Dedifferentiated amniotic fluid mesenchymal stem cell (primary cell): ENCODE measurements around the gene FAM234A.
"Not testable (repeated sequence)": the region's sequence is repeated elsewhere in the genome, so short reads cannot be mapped to it uniquely, and the experiment has no call there.

Source experiments
- DNase-seq: peaks from one replicate; pipeline ENCODE4 v3.0.0-alpha.2; 2016; ENCODE audit errors: extremely low spot score

The FAM234A gene

DNA sequence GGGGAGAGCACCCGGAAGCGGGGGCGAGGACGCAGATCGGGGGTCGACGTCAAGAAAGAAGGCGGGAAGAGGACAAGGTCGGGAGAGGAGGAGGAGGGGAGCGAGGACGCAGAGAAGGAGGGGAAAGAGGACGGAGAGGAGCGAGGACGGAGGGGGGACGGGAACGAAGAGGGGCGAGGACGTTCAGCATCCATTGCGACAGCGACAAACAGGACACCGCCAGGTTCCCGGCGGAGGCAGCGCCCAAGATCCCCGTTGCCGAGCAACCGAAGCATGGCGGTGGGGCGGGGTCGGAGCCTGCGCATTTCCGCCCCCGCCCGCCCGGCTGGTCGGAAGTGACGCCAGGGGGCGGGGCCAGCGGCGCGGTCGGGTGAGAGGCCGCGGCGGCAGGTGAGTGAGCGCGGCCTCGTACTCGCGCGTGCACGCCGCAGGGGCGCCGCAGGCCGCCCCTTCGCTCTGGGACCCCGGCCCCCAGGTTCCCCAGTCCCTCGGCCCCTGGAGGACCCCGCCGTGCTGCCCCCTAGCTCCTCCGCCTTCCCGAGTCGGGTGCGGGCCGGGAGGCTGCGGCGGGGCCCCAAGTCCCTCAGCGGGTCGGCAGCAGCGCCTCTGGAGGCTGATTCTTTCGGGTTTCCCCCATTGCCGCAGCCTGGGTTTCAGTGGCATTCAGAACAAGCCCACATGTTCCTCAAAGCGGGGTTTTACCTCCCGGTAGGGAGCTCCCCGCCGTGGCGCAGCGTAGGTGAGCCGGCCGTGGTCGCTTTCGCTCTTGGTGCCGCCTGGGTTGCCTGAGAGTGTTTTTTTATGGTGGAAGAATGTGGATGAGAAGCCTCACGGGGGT is at the start of gene FAM234A:
Gene FAM234A (plus strand): TSS at position 354 of the 838 bp plus-strand sequence. CDS start 19,593 bp downstream, outside the sequence.
- DNase-seq: peak; percentile 87

GRCh38 chr16:185213-185612 is 49.4 kb upstream of the FAM234A start:
- DNase-seq: no peak

- DNase-seq: no peak
Observed at GRCh38 chr16:185691-186090, 48.9 kb upstream of the FAM234A start.

DNA sequence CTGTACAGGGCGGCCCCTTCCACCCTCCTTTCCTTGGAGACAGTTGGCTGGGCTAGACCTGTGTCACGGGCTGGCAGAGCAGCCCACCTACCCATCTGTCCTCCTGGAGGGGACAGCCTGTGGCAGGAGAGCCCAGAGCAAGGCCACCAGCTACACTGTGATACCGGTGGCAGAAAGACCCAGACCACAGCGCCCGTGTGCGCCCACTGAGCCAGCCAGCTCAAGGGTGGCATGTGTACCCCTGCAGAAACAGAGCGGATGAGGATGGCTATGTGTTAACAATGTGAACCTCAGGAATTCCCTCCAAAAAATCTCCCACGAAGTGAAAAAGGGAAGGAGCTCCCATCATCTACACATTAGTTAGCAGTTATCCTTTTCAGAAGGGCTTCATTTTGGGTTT is 47.3 kb upstream of the FAM234A start:
- no peak for DNase-seq

GRCh38 chr16:188674-189073 is 45.9 kb upstream of the FAM234A start:
- DNase-seq: no peak

DNA sequence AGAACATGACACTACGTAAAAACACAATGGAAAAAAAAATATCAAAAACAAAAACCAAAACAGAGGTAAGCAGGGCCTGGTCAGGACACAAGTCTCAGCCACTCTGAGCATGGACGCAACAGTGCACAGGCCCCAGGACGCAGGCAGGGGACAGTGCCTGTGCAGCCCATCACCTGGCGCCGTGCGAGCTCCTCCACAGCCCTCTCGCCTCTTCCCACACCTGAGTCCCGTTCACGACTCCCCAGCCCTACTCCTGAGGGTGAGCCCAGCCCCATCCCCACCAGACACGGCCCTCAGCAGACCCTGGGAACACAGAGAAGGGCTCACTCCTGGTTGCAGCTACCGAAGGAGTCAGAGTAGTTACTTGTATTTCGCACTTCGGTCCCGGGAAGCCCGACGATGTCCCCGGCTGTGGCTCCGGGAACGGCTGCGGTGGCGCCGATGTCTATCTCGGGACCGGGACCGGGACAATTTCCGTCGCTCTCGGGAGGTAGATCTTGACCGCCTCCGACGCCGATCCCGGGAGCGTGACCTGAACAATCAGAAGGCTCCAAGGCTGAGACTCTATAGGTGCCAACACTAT is 44.9 kb upstream of the FAM234A start:
- DNase-seq: no peak

- no peak for DNase-seq
Observed at GRCh38 chr16:191831-192230, 42.8 kb upstream of the FAM234A start.

DNA sequence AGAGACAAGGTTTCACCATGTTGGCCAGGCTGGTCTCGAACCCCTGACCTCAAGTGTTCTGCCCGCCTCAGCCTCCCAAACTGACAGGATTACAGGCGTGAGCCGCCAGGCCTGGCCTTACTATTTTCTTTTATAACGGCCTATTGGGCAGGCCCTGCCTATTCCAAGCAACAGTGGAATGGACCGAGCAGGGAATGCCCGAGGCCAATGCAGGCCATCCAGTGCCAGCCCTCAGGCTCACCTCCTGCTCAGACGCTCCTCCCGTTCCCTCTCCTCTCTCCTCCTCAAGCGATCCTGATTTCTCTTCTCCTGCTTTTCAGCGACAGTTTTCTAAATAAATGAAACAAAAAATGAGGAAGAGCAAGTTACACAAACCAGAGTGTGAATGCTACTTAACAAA is 41.9 kb upstream of the FAM234A start:
- DNase-seq: no peak

GRCh38 chr16:193441-193840 is 41.2 kb upstream of the FAM234A start:
- no peak for DNase-seq

GRCh38 chr16:194516-194915 is 40.1 kb upstream of the FAM234A start:
- DNase-seq: no peak

DNA sequence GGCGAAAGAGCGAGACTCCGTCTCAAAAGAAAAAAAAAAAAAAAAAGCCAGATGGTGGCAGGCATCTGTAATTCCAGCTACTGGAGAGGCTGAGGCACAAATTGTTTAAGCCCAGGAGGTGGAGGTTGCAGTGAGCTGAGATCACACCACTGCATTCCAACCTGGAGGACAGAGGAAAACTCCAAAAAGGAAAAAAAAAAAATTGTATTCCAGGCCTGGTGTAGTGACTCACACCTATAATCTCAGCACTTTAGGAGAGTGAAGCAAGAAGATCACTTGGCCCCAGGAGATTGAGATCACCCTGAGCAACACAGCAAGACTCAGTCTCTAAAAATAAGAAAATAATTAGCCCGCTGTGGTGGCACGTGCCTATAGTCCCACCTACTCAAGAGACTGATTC is 34.2 kb upstream of the FAM234A start:
- DNase-seq: no peak

DNA sequence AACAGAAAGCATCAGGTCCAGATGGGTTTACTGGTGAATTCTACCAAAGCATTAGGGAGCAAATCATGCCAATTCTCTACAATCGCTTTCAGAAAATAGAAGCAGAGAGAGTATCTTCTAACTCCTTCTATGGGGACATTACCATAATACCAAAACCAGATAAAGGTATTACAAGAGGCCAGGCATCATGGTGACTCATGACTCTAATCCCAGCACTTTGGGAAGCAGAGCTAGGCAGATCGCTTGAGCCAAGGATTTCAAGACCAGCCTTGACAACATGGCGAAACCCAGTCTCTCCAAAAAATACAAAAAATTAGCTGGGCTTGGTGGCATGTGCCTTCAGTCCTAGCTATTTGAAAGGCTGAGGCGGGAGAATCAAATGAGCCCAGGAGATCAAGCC is 31.4 kb upstream of the FAM234A start:
- DNase-seq: no peak

- not testable (repeated sequence) for DNase-seq
Observed at GRCh38 chr16:204046-204445, 30.6 kb upstream of the FAM234A start.

DNA sequence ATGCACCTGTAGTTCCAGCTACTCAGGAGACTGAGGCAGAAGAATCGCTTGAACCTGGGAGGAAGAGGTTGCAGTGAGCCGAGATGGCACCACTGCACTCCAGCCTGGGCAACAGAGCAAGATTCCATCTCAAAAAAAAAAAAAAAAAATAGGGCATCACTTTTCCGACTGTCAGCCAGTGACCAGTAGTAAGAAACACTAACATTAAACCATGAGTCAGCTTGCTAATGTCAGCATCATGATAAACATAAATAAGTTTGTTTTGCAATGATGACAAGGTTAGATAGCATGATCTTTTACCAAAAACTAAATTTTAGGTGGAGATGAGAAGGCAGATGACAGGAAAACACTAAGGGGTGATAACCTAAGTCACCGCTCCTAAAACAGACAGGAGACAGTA is 25.3 kb upstream of the FAM234A start:
- DNase-seq: not testable (repeated sequence)

GRCh38 chr16:211631-212180 is 22.9 kb upstream of the FAM234A start:
- not testable (repeated sequence) for DNase-seq

DNA sequence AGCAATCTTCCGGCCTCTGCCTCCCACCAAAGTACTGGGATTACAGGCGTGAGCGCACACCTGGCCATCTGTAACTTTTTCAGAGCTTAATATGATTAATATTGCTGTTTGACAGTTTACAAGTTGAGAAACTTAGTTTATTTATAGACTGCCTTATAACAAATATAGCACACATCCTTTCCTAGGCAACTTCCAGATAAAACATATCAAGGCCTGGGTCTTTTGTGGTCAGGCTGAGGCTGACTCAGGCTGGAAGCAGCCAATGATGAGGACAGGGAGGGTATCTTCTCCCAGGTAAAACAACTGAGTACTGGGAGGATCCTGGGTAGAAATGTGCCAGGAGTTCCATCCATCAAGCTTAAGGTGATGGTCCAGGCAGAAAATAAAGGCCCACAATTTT is 21.6 kb upstream of the FAM234A start:
- DNase-seq: no peak

DNA sequence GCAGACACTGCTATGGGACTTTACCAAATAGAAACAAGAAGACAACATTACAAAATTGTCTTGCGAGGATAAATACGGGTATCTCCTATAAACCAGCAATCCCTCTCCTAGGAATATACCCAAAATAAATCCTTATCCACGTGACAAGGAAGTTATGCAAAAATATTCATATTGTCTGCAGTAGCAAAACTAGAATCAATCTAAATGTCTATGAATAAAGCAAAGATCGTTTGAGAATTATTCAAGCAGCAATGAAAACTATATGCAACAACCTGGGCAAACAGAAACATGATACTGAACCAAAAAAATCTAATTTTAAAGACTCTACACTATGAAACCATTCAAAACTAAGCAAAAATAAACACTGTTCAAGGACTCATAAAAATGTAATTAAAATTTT is 14.6 kb upstream of the FAM234A start:
- no peak for DNase-seq

DNA sequence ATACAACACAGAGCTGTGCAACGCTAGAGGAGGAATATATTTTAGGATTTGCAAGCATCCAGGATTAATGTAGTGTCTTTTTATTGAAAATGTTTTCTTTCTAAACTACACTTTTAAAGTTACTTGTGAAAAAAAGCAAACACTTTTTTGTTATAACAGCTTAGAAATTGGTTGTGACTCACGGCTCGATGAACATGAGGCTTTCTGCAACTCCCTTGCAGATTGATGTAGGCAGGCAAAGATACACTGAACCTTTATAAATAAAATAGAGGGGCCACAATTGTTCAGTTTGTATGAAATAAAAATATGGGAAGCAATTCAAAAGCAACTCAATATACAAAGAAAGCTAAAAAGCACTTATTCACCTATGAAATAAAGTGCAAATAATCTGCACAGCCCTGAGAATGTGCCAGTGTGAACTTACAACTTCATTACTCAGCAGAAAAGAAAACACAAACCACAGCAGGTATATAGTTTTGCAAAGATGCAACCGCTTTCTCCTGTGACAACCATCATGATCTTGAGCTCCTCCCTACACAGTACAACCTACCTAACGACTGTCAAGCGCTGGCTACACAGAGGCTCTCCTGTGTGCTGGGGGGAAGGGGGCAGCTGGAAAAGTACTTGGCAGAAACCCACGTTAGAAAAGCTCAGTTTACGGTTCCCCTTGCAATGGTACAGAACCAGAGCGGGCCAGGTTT is 6.3 kb upstream of the FAM234A start:
- DNase-seq: no peak

DNA sequence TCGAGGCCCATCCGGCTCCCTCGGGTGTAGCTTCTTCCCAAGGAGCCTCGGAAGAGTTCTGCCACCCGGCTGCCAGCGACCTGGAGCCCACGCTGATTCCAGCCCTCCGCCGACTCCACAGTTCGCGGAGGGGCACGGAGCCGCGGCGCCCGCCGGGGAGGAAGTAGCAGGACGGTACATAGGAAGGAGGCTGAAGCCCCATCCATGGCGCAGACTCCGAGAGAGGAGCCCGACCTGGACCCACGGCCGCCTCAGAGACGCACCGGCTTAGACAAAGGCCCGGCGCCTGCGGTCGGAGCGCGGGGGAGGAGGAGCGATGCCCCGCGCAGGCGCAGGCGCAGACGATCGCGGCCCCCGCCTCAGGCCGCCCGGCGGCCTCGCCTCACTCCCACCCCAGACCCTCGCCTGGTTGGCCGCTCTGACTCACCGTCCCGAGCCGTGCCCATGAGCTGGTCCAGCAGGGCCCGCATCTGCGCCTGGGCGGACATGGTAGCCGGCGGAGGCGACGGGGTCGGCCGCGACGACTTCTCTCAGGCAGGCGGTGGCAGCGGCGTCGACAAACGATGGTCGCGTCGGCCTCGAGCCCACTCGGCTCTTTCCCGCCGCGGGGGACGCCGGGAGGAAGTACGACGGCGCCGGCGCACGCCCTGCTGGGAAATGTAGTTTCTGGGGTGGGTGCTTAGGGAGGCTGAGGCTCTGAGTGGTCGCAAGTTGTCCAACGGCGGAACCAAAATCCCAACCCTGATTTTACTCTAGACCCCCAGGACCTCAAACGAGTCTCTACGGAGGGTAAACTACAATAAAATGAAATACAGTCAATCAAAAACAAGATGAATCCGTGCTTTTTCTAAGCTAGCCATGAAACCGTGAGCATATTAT is 5.5 kb upstream of the FAM234A start, which contains the start of gene LUC7L:
Gene LUC7L (minus strand): TSS at position 598 of the 879 bp plus-strand sequence. CDS start 110 bp downstream, at position 488.
- peak; percentile 79 for DNase-seq

DNA sequence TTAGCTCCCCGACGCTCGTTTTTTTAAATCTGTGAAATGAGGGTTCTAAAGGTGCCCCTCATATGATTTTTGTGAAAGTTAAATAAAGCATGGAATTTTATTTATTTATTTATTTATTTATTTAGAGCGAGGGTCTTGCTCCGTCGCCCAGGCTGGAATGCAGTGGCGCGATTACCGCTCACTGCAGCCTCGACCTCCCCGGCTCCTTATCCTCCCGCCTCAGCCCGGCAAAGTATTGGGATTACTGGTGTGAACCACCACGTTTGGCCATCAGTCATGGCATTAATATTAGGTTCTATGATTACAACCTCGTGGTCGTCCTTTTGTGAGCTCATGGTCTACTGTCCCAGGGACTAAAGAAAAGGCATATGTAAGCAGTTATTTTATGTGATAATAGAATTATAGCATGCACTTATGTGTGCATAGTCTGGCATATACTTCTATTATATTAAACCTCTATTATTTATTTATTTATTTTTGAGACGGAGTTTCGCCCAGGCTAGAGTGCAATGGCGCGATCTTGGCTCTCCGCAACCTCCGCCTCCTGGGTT is 4.8 kb upstream of the FAM234A start:
- DNase-seq: no peak

GRCh38 chr16:230351-230750 is 4.3 kb upstream of the FAM234A start:
- DNase-seq: not testable (repeated sequence)
